HG02588 (cell line): ENCODE measurements around the gene SOX18.
A peak's percentile ranks its signal among the peaks of the same experiment; 100 is the strongest.

Experiments used
- ATAC-seq: cut with Tn5 transposase; IDR thresholded peaks from one replicate; pipeline ENCODE4 v1.9.1; 2021; ENCODE audit warnings: mild to moderate bottlenecking, moderate library complexity; ENCODE audit not compliant: unreplicated experiment

Gene SOX18

DNA sequence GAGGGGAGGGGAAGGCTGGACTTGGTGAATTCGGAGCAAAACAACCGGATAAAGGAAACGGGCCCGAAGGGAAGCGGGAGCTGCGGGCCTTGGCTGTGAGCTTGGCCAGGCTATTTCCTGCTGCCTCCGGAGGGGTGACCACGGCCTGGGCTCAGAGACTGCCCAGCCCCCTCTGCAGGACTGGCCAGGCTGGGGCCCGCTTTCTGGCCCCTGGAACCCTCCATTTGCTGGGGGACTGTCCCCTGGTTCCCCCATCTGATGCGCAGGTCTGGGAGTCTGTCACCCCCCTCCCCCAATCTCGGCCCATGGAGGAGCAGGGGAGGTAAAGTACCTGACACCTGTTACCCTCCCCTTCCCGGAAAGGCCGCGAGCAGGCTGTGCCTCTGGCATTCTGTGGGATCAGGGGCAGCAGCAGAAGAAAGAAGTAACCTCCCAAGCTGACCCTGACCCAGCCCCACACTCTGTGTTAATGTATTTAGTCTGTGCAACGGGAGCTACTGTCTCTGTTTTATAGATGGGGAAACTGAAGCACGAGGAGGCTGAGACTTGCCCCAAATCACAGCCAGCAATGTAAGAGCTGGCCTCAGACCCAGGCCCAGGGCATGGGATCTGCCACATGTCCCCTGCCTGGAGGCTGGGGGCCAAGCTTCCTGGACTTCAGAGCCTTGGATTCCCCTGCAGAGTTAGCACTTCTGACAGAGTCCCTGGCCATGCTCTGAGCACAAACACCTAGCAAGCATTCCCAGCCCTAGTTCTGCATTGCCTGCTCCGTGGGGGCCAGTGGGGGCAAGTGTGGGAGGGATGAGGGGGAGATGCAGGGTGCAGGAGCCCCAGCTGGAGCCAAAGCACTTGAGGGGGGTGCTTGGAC lies 9.9 kb downstream of the SOX18 start:
- ATAC-seq = no peak

DNA sequence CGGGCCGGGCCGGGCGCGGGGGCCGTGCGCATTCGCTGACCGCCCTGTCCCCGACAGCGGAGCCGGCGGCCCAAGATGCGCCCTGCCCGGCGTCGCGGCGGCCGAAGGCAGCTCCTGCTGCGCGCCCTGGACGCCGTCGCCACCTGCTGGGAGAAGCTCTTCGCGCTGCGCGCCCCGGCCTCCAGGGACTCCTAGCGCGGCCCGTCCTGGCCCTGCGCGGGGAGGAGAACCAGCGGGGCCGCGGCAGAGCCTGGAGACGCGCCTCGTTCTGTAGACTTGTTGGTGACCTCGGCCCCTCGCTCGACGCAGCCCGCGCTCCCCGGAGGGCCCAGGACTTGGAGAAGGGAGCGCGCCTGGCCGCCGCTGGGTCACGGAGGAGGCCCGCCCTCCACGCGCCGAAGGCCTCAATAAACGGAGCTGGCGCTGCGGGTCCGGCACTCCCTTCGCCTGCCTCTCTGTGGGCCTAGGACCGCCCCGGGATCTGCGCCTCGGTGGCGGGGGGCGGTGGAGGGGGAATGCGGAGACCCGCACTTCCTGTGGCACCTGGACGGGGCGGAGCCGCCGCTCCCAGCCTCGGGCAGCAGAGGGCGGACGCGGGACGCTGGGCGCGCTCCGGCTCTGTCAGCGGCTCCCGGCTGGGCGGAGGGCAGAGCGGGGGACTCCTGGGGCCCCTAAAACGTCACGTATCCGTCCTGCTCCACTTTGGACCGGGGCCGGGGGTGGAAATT lies 10.7 kb downstream of the SOX18 start:
- ATAC-seq = peak; percentile 54

DNA sequence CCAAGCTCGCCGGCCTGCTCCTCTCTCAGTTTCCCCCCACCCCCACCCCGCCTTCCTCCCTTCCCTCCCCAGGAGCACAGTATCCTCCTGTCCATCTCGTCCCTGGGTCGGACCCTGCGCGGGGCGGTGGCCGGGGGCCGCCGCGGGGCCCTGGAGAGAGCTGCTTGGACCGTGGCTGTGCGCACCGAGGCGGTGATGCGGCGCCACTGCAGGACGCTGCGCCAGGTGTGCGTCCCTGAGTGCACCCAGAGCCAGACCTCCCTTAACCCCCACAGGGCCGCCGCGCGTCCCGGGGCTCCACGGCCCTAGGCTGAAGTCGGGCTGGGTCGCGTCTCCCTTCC lies 11.2 kb downstream of the SOX18 start:
- peak; percentile 20 for ATAC-seq

DNA sequence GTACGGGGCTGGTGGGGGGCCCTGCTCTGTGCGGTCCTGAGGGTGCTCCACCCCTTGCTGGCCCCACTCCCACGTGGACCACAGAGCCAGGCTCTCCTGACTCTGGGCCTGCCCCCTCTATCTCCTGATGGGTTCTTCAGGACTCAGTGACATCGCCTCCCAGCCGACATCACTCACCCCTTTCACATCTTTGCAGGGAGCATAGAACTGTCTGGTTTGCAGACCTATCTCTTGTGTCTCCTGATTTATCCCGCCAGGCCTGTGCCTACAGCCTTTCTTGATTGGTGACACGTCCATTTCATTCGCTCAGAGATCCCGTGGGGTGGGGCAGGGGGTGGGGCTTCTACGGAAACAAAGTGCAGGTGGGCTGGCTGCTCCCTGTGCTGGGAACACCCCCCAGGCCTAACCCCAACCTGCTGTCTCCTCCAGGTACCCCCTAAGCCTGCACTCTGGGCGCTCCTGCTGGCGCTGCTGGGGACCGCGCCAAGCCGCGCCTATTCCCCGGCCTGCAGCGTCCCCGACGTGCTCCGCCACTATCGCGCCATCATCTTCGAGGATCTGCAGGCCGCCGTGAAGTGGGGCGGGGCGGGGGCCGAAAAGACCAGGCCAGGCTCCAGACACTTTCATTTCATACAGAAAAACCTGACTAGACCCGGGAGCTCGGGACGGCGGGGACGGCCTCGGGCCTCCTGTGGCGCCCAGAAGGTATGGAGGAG lies 11.8 kb downstream of the SOX18 start:
- ATAC-seq = no peak

DNA sequence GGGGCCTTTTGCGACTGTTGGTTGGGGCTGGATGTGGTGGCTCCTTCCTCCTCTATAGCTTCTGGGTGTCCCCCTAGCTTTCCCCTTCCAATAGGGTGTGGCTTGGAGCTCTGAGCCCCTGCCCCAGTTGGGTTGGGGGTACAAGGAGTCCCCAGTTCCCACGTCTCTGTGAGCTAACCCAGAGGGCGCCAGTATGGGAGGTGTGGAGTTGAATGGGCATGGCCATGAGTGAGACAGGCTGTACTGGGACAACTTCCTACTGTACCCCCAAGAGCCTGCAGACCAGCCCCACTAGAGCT lies 12.3 kb downstream of the SOX18 start:
- no peak for ATAC-seq

DNA sequence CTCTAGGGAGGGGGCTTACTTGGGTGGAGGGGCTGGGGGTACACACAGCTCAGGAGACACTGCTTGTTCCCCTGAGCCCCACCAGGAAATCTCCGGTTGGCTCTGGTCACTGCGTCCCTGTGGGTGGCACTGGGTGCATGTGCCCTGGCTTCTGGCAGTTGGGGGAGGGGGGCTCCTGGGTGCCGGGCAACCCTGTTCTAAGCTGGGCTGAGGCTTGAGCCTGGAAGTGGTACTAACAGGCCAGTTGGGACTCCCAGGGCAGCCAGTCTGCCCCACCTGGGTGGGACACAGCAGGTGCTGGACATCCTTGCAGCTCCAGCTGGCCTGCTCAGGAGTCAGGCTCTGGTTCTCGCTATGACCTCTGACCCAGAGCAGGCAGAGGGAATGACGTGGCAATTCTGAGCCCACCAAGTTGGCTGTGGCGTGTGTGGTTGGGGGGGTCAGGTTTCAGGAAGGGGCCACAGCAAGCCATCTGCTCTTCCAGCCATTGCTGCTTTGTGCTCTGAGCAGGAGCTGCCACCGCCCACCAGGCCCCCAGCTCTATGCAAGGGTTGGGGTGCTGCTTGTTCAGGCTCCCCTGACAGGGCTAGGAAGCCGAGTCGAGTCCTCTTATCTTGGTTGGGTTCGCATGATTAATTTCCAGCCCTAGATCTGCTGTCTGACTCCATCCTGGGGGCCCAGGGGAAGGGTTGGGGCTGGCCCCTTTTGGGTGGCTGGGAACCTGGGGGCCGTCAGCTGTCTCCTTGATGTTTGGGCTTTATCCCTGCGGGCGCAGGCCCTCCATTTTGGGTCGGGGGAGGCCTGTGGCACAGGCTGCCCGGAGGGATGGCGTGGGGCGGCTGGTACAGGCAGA lies 12.9 kb downstream of the SOX18 start:
- no peak for ATAC-seq

DNA sequence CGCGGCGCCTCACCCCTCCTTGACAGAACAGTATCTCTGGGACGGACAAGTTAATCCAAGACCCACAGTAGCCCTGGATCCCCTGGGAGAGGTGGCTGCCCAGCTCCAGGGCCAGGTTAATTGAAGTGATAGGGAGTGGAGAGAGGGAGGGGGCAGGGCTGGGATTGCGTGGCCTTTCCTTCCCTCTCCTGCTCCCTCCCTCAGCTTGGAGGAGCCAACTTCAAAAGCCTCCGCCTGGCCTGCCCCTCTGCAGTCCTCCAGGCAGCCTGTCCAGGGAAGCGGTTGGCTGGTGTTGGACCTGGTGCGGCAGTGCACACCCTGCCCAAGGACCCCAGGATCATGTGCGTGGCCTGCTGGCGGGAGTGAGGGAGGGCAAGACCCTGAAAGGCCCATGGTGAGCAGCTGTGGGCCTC lies 13.5 kb downstream of the SOX18 start, which contains the start of gene C20orf204:
Gene C20orf204, plus strand, starts transcription at position 250 of the 413 bp plus-strand sequence. Its CDS starts 142 bp downstream, at position 392.
- no peak for ATAC-seq

DNA sequence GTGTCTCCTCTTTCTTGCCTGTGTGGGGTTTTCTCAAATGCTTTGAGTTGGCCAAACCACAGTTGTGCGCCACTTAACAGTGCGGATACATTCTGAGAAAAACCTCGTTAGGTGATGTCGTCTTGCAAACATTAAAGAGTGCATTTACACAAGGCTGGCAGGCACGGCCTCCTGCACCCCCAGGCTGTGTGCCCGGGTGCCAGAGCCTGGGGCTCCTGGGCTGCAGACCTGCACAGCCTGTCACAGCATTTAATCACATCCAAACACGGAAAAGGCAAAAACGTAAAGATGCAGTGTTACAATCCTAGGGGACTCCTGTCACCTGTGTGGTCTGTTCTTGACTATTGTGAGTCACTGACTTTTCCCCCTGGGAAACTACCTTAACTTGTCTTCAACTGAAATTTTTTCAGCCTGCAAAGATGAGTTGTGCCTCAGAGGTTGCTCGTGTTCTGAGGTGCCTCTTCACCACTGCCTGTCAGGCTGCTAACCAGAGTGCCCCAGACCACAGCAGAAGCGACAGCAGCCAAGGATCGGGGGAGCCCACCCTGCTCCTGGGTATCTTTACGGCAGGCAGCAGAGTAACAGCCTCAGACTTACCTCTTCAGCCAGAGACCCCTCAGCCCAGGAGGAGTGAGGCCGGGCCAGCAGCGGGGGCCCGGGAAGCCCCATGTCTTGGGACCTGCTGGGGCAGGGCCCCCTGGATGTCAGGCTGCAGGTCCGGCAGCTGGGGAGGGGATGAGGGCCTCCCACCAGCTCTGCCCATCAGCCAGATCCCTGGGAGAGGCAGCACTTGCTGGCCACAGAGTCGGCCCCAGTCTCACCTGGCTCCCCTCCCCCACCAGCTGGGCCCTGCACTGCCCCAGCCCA lies 14.1 kb downstream of the SOX18 start:
- no peak for ATAC-seq

DNA sequence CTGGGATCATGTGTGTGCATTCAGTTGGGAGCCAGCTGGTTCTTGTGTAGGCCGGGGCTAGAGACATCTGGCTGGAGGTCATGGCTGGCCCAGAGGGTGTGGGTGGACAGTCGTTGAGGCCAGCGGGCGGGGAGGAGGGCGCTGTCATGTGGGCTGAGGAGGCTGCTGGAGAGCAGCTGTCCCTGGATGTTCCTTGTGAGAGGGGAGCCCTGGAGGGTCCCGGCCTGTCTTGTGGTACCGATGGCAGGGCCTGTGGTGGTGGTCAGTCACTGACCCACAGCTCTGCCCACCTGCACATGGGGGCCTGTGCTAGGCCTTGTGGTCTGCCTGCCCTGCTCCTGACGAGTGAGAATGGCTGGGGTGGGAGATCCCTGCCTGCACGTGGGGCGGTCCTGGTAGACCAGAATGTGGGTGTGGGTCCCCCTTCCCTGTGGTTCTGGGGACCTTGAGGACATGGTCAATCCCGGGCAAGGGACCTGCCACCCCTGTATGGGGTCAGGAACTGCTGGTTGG lies 15.4 kb downstream of the SOX18 start:
- ATAC-seq = no peak

DNA sequence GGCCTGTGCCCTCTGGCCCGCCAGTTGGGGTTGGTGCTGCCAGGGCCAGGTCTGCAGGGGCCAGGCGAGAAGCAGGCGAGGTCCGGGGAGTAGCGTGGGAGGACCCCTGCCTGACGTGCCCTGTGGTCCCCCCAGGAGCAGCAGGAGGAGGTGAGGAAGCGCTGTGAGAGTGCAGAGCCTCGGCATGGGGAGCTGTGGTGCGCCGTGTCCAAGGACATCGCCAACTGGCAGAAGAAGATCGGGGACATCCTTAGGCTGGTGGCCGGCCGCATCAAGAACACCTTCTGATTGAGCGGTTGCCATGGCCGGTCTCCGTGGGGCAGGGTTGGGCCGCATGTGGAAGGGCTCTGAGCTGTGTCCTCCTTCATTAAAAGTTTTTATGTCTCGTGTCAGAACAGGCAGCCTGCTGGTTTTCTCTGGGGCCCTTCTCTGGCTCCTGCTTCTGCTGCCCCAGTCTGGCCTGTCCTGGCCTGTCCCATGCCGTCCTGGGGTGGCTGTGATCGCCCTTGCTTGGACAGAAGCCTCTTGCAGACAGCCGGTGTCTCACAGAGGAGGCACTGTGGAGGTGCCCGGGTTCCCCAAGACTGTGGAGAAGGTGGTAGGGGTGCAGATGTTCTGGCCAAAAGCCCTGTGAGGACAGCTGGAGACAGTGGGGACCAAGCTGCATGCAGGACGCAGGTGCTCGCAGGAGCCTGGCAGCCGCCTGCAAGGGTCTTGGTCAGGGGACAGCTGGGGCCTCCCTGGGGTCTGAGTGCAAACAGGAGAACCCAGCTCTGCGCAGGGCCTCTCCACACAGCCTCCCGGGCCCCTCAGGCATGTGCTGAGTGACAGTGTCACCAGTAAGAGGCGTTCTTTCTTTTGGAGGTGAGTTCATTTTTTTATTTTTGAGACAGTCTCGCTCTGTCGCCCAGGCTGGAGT lies 16.5 kb downstream of the SOX18 start:
- no peak for ATAC-seq

DNA sequence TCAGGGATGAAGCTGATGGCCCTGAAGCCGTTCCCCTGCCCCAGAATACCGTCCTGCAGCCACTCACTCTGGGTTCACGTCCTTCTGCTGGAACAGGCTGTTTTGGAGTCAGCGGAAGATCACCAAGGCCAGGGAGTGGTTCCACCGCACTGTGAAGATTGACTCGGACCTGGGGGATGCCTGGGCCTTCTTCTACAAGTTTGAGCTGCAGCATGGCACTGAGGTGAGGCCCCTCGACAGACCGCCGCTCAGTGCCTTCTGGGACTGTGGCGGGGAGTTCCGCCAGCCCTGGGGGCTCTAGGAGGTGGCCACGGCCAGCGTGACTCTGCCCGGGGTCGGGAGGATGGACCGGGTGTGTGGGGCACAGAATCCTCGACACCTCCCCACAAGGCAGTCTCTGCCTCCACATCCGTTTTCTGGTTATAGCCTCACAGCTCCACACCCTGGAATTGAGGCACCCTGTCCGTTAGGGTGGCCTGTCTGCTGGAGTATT lies 17.6 kb downstream of the SOX18 start:
- no peak for ATAC-seq

DNA sequence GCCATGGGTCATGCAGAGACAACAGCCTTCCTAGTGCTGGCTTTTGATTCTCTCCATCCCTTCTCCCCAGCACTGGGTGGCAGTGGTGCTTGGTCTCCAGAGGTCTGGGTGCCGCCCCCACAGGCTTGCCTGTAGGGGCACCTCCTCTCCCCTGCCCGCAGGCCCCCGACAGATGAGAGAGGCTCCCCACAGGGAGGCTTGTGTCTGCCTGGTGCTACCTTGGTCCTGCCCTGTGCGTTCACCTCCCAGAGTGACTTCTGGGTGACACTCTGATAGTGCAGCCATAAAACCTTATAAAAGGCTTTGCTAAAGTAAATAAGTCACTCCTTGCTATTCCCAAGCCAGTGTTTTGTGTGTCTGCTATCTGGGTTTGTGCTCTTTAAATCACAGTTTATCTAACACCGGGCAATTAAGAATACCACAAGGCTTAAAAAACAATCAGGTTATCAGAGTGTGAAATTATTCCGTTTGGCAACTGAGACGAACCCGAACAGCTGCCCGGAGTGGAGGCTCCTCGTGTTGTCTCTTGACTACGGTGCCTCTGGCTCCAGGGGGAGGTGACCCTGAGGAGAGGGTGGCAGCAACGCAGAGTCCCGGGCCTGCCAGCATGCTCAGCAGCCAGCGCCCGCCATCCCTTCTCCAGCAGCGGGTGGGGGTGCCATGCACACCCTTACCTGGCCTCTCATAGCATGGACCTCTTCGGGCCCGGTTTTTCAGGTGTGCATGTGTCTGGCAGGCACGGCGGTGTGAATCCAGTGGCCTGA lies 18.9 kb downstream of the SOX18 start:
- no peak for ATAC-seq

DNA sequence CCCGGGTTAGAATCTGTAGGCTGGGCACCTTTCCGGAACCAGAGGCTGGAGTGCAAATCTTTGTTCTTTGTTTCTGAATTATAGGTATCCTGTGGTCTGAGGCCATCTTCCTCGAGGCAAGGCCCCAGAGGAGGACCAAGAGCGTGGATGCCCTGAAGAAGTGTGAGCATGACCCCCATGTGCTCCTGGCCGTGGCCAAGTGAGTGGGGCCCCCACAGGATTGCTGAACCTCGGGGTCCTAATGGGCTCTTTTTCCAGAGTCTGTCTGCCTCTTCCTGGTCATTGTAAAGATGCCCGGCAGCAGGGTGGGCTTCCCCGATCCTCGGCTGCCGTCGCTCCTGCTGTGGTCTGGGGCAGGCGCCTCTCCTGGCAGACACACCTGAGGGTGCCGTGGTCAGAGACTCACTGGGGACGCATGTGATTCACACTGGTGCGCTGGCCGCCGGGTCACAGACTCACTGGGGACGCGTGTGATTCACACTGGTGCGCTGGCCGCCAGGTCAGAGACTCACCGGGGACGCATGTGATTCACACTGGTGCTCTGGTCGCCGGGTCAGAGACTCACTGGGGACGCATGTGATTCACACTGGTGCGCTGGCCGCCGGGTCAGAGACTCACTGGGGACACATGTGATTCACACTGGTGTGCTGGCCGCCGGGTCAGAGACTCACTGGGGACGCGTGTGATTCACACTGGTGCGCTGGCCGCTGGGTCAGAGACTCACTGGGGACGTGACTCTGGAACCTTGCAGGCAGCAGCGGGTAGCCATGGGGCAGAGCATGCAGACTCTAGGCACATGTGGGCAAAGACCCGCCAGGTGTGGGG lies 19.9 kb downstream of the SOX18 start:
- no peak for ATAC-seq

DNA sequence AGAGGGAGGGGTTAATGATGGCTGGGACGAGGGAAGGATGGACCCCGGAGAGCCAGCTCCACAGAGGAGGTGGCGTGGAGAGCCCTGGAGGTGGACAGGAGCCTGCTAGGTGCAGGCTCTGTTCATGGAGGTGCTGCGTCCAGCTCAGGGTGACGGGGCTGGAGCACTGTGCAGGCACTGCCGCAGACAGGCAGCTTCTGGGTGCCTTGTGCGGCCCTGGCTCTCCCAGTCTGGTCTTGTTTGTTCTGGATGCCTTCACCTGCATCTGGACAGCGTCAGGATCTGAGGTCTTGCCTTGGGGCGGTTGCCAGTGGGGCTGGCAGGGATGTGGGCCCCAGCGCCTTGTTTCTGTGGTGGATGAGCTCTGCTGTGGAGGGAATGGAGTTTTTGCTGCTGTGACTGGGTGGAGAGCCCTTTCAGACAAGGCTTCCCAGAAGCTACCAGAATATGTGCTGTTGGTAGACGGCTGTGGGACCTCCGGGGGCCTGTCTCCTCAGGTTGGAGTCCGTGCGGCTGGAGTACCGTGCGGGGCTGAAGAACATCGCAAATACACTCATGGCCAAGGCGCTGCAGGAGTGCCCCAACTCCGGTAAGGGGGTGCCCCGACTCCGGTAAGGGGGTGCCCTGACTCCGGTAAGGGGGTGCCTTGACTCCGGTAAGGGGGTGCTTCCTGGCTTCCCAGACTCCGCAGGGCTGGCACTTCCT lies 21.3 kb downstream of the SOX18 start:
- no peak for ATAC-seq

DNA sequence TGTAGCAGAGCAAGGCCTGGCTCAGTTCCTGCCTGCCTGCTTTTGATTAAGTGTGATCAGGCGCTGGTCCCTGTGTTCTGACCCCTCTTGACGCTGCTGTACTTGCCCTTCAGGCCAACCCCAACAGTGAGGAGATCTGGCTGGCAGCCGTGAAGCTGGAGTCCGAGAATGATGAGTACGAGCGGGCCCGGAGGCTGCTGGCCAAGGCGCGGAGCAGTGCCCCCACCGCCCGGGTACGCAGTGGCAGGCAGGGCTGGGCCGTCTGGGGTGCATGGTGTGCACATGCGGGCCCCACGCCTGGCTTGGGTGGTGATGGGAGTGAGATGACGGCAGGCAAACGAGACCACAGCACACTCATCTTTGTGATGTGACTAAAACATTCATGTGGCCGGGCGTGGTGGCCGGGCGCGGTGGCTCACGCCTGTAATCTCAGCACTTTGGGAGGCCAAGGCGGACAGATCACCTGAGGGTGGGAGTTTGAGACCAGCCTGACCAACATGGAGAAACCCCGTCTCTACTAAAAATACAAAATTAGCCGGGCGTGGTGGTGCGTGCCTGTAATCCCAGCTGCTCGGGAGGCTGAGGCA lies 23.5 kb downstream of the SOX18 start:
- no peak for ATAC-seq
